HCT116 (cell line): ENCODE measurements around the gene SLC19A3. TPM values are rescaled to one million over a fixed set of nuclear protein-coding genes. Genes with fewer than 3 reads are reported as not detected.

Experiments
- ATAC-seq: fragments of 200-7000 bp; cut with Tn5 transposase; 2 replicates; pipeline ENCODE4 v1.9.1; 2020; ENCODE audit warnings: mild to moderate bottlenecking, moderate library complexity
- BruUV-seq: library from RNA; stranded (reverse); fragments of 400-500 nt; replicated peaks from 2 replicates; lab custom pipeline; 2021; lab: Mats Ljungman, UMichigan
- CTCF ChIA-PET: fragments of 300-600 bp; sonication (Branson Sonifier 250); formaldehyde crosslinking; loops from one replicate; lab custom pipeline; 2021; ENCODE audit warnings: antibody characterized with exemption; lab: Charles Lee
- POLR2A ChIA-PET: fragments of 300-600, 350-600 bp; sonication (Branson Sonifier 250); formaldehyde crosslinking; loops from one replicate; lab custom pipeline; 2021; ENCODE audit warnings: antibody characterized with exemption; lab: Charles Lee
- RAD21 ChIA-PET, 2 experiments: fragments of 300-600 bp; sonication (Branson Sonifier 250); formaldehyde crosslinking; loops; one replicate each; lab custom pipeline; 2023; ENCODE audit warnings: low total read pairs in 2 of 2; ENCODE audit not compliant: uncharacterized antibody in 2 of 2, unreplicated experiment in 2 of 2, low non-redundant PET in 1 of 2; lab: Charles Lee
- DNase-seq: peaks from one replicate; pipeline ENCODE4 v3.0.0-alpha.2; 2010; ENCODE audit warnings: low read depth, low spot score
- H2AFZ ChIP-seq: fragments of 200-600 bp; shearing (Covaris generic), sonication (generic); 2 replicates; pipeline ENCODE4 v1.6.1; 2017; ENCODE audit warnings: low read depth, mixed run types, mixed read lengths, antibody characterized with exemption, low read length; ENCODE audit not compliant: poor library complexity, severe bottlenecking
- H3K27ac ChIP-seq: 2 replicates; pipeline ENCODE4 v1.5.1; 2012; ENCODE audit warnings: low read depth, low read length
- H3K27me3 ChIP-seq: fragments of 200-600 bp; sonication (generic); 2 replicates; pipeline ENCODE4 v1.6.1; 2016; ENCODE audit warnings: mixed run types, low read length, mixed read lengths; ENCODE audit not compliant: insufficient read depth
- H3K36me3 ChIP-seq, 2 experiments: fragments of 200-500 bp in 1 of 2; fragments of 200-600 bp in 1 of 2; sonication (Bioruptor generic) in 1 of 2; sonication (generic) in 1 of 2; 2 replicates each; pipeline versions ENCODE4 v1.5.1 to v1.6.1; 2014 to 2016; ENCODE audit warnings: low read length in 2 of 2, inconsistent platforms in 1 of 2, mixed read lengths in 1 of 2, mixed run types in 1 of 2; ENCODE audit not compliant: insufficient read depth in 2 of 2, control insufficient read depth in 1 of 2
- H3K4me1 ChIP-seq, 2 experiments: fragments of 200-600 bp in 1 of 2; sonication (generic) in 1 of 2; 2 replicates each; pipeline versions ENCODE4 v1.5.1 to v1.6.1; 2012 to 2017; ENCODE audit warnings: low read length in 2 of 2, inconsistent platforms in 1 of 2, mild to moderate bottlenecking in 1 of 2, mixed read lengths in 1 of 2, mixed run types in 1 of 2, moderate library complexity in 1 of 2; ENCODE audit not compliant: insufficient read depth in 2 of 2, control insufficient read depth in 1 of 2
- H3K4me2 ChIP-seq: fragments of 200-600 bp; sonication (generic); 2 replicates; pipeline ENCODE4 v1.6.1; 2017; ENCODE audit warnings: mixed run types, low read length, mixed read lengths
- H3K4me3 ChIP-seq, 2 experiments: fragments of 200-600 bp in 1 of 2; sonication (generic) in 1 of 2; replicated peaks in 1 of 2; 2 replicates each; pipeline ENCODE4 v1.5.1; 2011 to 2016; ENCODE audit warnings: low read length in 2 of 2, control low read depth in 1 of 2, low read depth in 1 of 2, mild to moderate bottlenecking in 1 of 2, mixed read lengths in 1 of 2, mixed run types in 1 of 2
- H3K79me2 ChIP-seq: fragments of 200-600 bp; sonication (generic); 2 replicates; pipeline ENCODE4 v1.6.1; 2017; ENCODE audit warnings: mild to moderate bottlenecking, mixed run types, low read length, moderate library complexity, mixed read lengths; ENCODE audit not compliant: insufficient read depth
- H3K9ac ChIP-seq: fragments of 200-600 bp; sonication (generic); 2 replicates; pipeline ENCODE4 v1.6.1; 2016; ENCODE audit warnings: low read length, mixed read lengths
- H3K9me2 ChIP-seq: fragments of 200-600 bp; sonication (generic), shearing (Covaris generic); 2 replicates; pipeline ENCODE4 v1.6.1; 2017; ENCODE audit warnings: mixed run types, mild to moderate bottlenecking, moderate library complexity; ENCODE audit not compliant: insufficient read depth
- H3K9me3 ChIP-seq, 2 experiments: fragments of 200-500 bp in 1 of 2; fragments of 200-600 bp in 1 of 2; sonication (Bioruptor generic) in 1 of 2; sonication (generic) in 1 of 2; 2 replicates each; pipeline ENCODE4 v1.6.1; 2014 to 2017; ENCODE audit warnings: low read length in 2 of 2, mixed read lengths in 2 of 2, inconsistent platforms in 1 of 2, low read depth in 1 of 2, mild to moderate bottlenecking in 1 of 2, mixed run types in 1 of 2, moderate library complexity in 1 of 2; ENCODE audit not compliant: control insufficient read depth in 1 of 2, insufficient read depth in 1 of 2
- H4K20me1 ChIP-seq: fragments of 200-600 bp; sonication (generic), shearing (Covaris generic); 2 replicates; pipeline ENCODE4 v1.6.1; 2017; ENCODE audit warnings: mixed run types, mild to moderate bottlenecking, moderate library complexity; ENCODE audit not compliant: insufficient read depth
- CEBPB ChIP-seq: IDR thresholded peaks from 2 replicates; pipeline ENCODE4 v1.6.1; 2012; ENCODE audit warnings: low read depth
- EZH2 ChIP-seq: fragments of 200-600 bp; sonication (generic); IDR thresholded peaks from 2 replicates; pipeline ENCODE4 v1.6.1; 2017; ENCODE audit warnings: antibody characterized with exemption, mixed run types
- POLR2AphosphoS5 ChIP-seq: IDR thresholded peaks from 2 replicates; pipeline ENCODE4 v1.6.1; 2011; ENCODE audit warnings: mild to moderate bottlenecking, low read depth, low read length, moderate library complexity
- SIN3A ChIP-seq: IDR thresholded peaks from 2 replicates; pipeline ENCODE4 v1.6.1; 2012; ENCODE audit warnings: low read depth
- YY1 ChIP-seq: IDR thresholded peaks from 2 replicates; pipeline ENCODE4 v1.6.1; 2011; ENCODE audit warnings: low read length, low read depth, moderate library complexity, mild to moderate bottlenecking; ENCODE audit not compliant: insufficient replicate concordance; ENCODE audit errors: extremely low read depth
- intact Hi-C: fragments of 100-400 bp; cut with micrococcal nuclease; formaldehyde crosslinking; loops from 2 replicates; pipeline ENCODE4 v1.10.0; 2022
- total RNA-seq: library from RNA; stranded (reverse); gene quantifications from one replicate; pipeline ENCODE4 v1.2.1, GENCODE V29; 2021; ENCODE audit not compliant: unreplicated experiment
- TF ChIP-seq, protein P1 (sequence below): IDR thresholded peaks from 2 replicates; pipeline ENCODE4 v1.6.1; 2012; ENCODE audit warnings: low read depth

The SLC19A3 gene
- total RNA-seq, 1 experiment from 2014 or later = not detected

- Histone ChIP-seq H3K9me3 (no peaks in the 10 kb centered on the region), H3K36me3 (no peaks in the 10 kb centered on the region), H3K9ac (no peak overlapping the region), H3K27me3 (no peaks in the 10 kb centered on the region), H3K27ac (no peak overlapping the region), H3K79me2 (no peaks in the 10 kb centered on the region), H4K20me1 (no peaks in the 10 kb centered on the region), H2AFZ (no peak overlapping the region), H3K9me2 (no peaks in the 10 kb centered on the region), H3K4me3 (no peak overlapping the region), H3K4me1 (no peaks in the 10 kb centered on the region), H3K4me2 (no peak overlapping the region)
- intact Hi-C loops = no loop called here
- ChIA-PET POLR2A (no interaction called here), CTCF (no interaction called here), RAD21 (no interaction called here)
- ATAC-seq = no peak
- no peak for DNase-seq
- TF ChIP-seq POLR2AphosphoS5 (no peak), CEBPB (no peak), EZH2 (no peak), SIN3A (no peak), YY1 (no peak)
- TF ChIP-seq, protein P1, sequence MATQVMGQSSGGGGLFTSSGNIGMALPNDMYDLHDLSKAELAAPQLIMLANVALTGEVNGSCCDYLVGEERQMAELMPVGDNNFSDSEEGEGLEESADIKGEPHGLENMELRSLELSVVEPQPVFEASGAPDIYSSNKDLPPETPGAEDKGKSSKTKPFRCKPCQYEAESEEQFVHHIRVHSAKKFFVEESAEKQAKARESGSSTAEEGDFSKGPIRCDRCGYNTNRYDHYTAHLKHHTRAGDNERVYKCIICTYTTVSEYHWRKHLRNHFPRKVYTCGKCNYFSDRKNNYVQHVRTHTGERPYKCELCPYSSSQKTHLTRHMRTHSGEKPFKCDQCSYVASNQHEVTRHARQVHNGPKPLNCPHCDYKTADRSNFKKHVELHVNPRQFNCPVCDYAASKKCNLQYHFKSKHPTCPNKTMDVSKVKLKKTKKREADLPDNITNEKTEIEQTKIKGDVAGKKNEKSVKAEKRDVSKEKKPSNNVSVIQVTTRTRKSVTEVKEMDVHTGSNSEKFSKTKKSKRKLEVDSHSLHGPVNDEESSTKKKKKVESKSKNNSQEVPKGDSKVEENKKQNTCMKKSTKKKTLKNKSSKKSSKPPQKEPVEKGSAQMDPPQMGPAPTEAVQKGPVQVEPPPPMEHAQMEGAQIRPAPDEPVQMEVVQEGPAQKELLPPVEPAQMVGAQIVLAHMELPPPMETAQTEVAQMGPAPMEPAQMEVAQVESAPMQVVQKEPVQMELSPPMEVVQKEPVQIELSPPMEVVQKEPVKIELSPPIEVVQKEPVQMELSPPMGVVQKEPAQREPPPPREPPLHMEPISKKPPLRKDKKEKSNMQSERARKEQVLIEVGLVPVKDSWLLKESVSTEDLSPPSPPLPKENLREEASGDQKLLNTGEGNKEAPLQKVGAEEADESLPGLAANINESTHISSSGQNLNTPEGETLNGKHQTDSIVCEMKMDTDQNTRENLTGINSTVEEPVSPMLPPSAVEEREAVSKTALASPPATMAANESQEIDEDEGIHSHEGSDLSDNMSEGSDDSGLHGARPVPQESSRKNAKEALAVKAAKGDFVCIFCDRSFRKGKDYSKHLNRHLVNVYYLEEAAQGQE = no peak
- BruUV-seq = no TSS peak
These were observed 52.5 kb downstream of the SLC19A3 start for GRCh38 chr2:227665189-227665940.
